ENCODE data around the gene SCNN1G.

SCNN1G gene

GRCh38 chr16:23148513-23149266 is 33.9 kb upstream of the SCNN1G start:
- Histone ChIP-seq H3K4me2 (peak overlapping the region; percentile 81 to 99 (median 96)), H3K36me3 (no peaks in the 10 kb centered on the region), H3K27ac (peak overlapping the region; percentile 41 to 87 (median 80); a peak in 21 of 22 replicates), H3K4me1 (peaks cover 24 to 44% (median 34%) of the 10 kb centered on the region in 10 experiments), H3K4me3 (peak overlapping the region; percentile 66 to 93 (median 86)), H3K9ac (peak overlapping the region; percentile 79 to 91 (median 86)), H4K20me1 (peaks cover 13 to 48% (median 27%) of the 10 kb centered on the region in 11 experiments; a peak in 17 of 22 replicates), H3K9me3 (replicated peaks in 1 of 11) (no peaks in the 10 kb centered on the region), H3K27me3 (no peaks in the 10 kb centered on the region)
- no peak for TF ChIP-seq Cebpa-rat (IDR thresholded peaks at IDR 0.05)

DNA sequence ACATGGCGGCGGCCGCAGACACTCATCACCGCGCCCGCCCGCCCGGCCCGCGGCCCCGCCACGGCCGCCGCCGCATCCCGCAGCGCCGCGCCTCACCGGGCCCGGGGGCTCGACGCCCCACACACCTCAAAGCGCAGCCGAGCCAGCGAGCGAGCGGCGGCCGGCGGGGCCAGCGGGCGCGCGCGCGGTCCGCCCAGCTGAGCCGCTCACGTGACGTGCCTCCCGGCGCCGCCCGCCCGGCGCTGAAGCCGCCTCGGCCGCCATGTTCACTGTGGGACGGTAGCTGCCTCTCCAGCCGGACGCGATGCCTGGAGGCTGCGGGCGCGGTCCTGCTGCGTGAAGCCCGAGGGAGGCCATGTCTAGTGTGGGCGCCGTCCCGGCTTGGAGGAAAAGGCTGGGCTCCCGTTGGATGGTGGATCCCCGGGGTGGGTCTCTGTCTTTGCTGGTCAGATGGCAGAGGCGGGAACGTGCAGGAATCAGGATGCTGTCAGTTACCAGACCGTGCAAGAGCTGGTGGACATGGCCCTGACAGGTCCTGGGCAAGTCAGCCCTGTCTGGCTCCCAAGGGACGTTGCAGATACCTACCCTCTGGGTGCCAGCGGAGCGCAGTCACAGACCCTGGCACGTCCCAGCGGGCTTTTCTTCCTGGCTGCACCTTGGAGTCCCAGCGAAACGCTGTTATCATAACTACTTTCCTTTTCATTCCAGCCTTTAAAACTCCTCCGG is 33.1 kb upstream of the SCNN1G start, which contains the start of gene USP31:
Gene USP31, minus strand, starts transcription at position 186 of the 726 bp plus-strand sequence. Its CDS starts 182 bp downstream, at position 4.
- Histone ChIP-seq H3K36me3 (no peaks in the 10 kb centered on the region), H3K27ac (peak within 1 kb of the TSS; percentile 41 to 87 (median 80); a peak in 21 of 22 replicates), H3K27me3 (no peaks in the 10 kb centered on the region), H3K9me3 (replicated peaks in 1 of 11) (no peaks in the 10 kb centered on the region), H3K4me1 (peaks cover 24 to 42% (median 34%) of the 10 kb centered on the region in 10 experiments), H3K9ac (peak within 1 kb of the TSS; percentile 79 to 91 (median 86)), H3K4me3 (peak within 1 kb of the TSS; percentile 66 to 93 (median 86)), H3K4me2 (peak within 1 kb of the TSS; percentile 81 to 99 (median 97)), H4K20me1 (peaks cover 13 to 41% (median 21%) of the 10 kb centered on the region in 11 experiments; a peak in 17 of 22 replicates)
- no peak for TF ChIP-seq Cebpa-rat (IDR thresholded peaks at IDR 0.05)

- Histone ChIP-seq H3K9ac (peak overlapping the region; percentile 54 to 91 (median 86); a peak in 19 of 22 replicates), H3K27ac (peak overlapping the region in 2 of 11 experiments; percentile 82 to 83; a peak in 2 of 22 replicates), H3K27me3 (no peaks in the 10 kb centered on the region), H3K4me3 (peak overlapping the region; percentile 66 to 93 (median 86)), H4K20me1 (peaks cover 12 to 35% (median 16%) of the 10 kb centered on the region in 11 experiments; a peak in 17 of 22 replicates), H3K36me3 (no peaks in the 10 kb centered on the region), H3K4me1 (peaks cover 22 to 39% (median 30%) of the 10 kb centered on the region in 10 experiments), H3K9me3 (replicated peaks in 1 of 11) (no peaks in the 10 kb centered on the region), H3K4me2 (peak overlapping the region; percentile 68 to 99 (median 86))
- no peak for TF ChIP-seq Cebpa-rat (IDR thresholded peaks at IDR 0.05)
Observed at GRCh38 chr16:23149993-23150364, 32.6 kb upstream of the SCNN1G start.

GRCh38 chr16:23152386-23153178 is 30.0 kb upstream of the SCNN1G start:
- Histone ChIP-seq H3K27ac (no peak overlapping the region), H3K9ac (no peak overlapping the region), H3K4me3 (no peak overlapping the region), H3K36me3 (no peaks in the 10 kb centered on the region), H3K4me2 (no peak overlapping the region), H3K27me3 (no peaks in the 10 kb centered on the region), H3K9me3 (replicated peaks in 1 of 11) (no peaks in the 10 kb centered on the region), H4K20me1 (peaks cover 0 to 9% (median 4%) of the 10 kb centered on the region in 11 experiments; a peak in 11 of 22 replicates), H3K4me1 (peaks cover 10 to 25% (median 20%) of the 10 kb centered on the region in 10 experiments)
- TF ChIP-seq Cebpa-rat (IDR thresholded peaks at IDR 0.05): no peak

DNA sequence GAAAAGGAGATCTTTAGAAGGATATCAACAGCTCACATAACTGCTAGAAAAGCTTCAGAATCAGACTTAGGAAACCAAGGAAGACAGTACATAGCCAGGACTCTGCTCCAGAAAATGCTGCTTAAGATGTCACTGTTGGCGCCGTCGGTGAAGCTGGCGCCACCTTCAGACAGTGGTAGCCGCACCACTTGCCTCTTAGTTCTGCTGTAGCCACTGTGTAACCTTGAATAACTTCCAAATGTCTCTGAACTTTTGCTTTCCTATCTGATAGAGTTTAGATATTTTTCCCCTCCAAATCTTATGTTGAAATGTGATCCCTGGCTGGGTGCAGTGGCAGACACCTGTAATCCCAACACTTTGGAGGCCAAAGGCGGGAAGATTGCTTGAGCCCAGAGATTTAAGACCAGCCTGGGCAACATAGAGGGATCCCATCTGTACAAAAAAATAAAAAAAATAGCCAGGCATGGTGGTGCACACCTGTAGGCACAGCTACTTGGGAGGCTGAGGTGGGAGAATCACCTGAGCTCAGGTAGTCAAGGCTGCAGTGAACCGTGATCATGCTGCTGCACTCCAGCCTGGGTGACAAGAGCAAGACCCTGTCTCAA is 27.0 kb upstream of the SCNN1G start:
- Histone ChIP-seq H3K27me3 (no peaks in the 10 kb centered on the region), H3K27ac (no peak overlapping the region), H4K20me1 (no peaks in the 10 kb centered on the region), H3K36me3 (no peaks in the 10 kb centered on the region), H3K4me3 (no peak overlapping the region), H3K9ac (no peak overlapping the region), H3K4me1 (peaks cover 0 to 15% (median 9%) of the 10 kb centered on the region in 10 experiments; a peak in 14 of 20 replicates), H3K4me2 (no peak overlapping the region), H3K9me3 (replicated peaks in 1 of 11) (no peaks in the 10 kb centered on the region)
- no peak for TF ChIP-seq Cebpa-rat (IDR thresholded peaks at IDR 0.05)

DNA sequence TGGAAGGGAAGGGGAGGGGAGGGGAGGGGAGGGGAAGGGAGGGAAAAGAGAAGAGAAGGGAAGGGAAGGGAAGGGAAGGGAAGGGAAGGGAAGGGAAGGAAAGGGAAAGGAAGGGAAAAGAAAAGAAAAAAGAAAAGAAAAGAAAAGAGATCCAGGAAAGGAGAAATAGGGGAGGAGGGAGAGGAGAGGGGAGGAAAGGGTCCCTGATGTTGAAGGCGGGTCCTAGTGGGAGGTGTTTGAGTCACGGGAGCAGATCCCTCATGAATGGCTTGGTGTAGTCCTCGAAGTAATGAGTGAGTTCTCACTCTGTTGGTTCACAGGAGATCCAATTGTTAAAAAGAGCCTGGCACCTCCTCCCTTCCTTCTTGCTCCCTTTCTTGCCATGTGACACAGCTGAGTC is 26.4 kb upstream of the SCNN1G start:
- Histone ChIP-seq H3K4me3 (no peak overlapping the region), H3K36me3 (no peaks in the 10 kb centered on the region), H3K4me1 (peaks cover 0 to 15% (median 9%) of the 10 kb centered on the region in 10 experiments; a peak in 14 of 20 replicates), H3K9me3 (replicated peaks in 1 of 11) (no peaks in the 10 kb centered on the region), H3K27ac (no peak overlapping the region), H3K9ac (no peak overlapping the region), H3K4me2 (no peak overlapping the region), H4K20me1 (no peaks in the 10 kb centered on the region), H3K27me3 (no peaks in the 10 kb centered on the region)
- TF ChIP-seq Cebpa-rat (IDR thresholded peaks at IDR 0.05): no peak

- H3K4me1 ChIP-seq: peaks cover 0 to 15% (median 9%) of the 10 kb centered on the region in 10 experiments; a peak in 14 of 20 replicates
- H3K4me2 ChIP-seq: peak overlapping the region in 9 of 11 experiments; percentile 3 to 63 (median 21); a peak in 11 of 22 replicates
- H3K9ac ChIP-seq: no peak overlapping the region
- H3K36me3 ChIP-seq: no peaks in the 10 kb centered on the region
- H3K27ac ChIP-seq: no peak overlapping the region
- no peak for TF ChIP-seq Cebpa-rat (IDR thresholded peaks at IDR 0.05)
- H3K4me3 ChIP-seq: no peak overlapping the region
- no peaks in the 10 kb centered on the region for H3K9me3 ChIP-seq (replicated peaks in 1 of 11)
- no peaks in the 10 kb centered on the region for H4K20me1 ChIP-seq
- no peaks in the 10 kb centered on the region for H3K27me3 ChIP-seq
Observed at GRCh38 chr16:23156946-23157460, 25.5 kb upstream of the SCNN1G start.

GRCh38 chr16:23158114-23158513 is 24.4 kb upstream of the SCNN1G start:
- Histone ChIP-seq H3K9me3 (replicated peaks in 1 of 11) (no peaks in the 10 kb centered on the region), H3K4me1 (peaks cover 0 to 15% (median 9%) of the 10 kb centered on the region in 10 experiments; a peak in 14 of 20 replicates), H3K9ac (no peak overlapping the region), H4K20me1 (no peaks in the 10 kb centered on the region), H3K27me3 (no peaks in the 10 kb centered on the region), H3K4me3 (no peak overlapping the region), H3K27ac (no peak overlapping the region), H3K4me2 (no peak overlapping the region), H3K36me3 (no peaks in the 10 kb centered on the region)
- no peak for TF ChIP-seq Cebpa-rat (IDR thresholded peaks at IDR 0.05)
